Neural progenitor cell (in vitro differentiated cells): ENCODE data around the gene RBM15B. TPM values are rescaled to one million over a fixed set of nuclear protein-coding genes. Genes with fewer than 3 reads are reported as not detected.

ENCODE experiments used
- DNase-seq: peaks from one replicate; pipeline ENCODE4 v3.0.0-alpha.2; 2016; ENCODE audit warnings: low spot score
- H2AFZ ChIP-seq: fragments of 200-600 bp; sonication (generic); replicated peaks from 2 replicates; pipeline ENCODE4 v1.6.1; 2016; ENCODE audit warnings: antibody characterized with exemption
- H3F3A ChIP-seq: fragments of 200-600 bp; sonication (generic); 2 replicates; pipeline ENCODE4 v1.6.1; 2016; ENCODE audit warnings: antibody characterized with exemption, low read depth
- H3K27ac ChIP-seq: fragments of 200-600 bp; sonication (generic); 2 replicates; pipeline ENCODE4 v1.5.1; 2016; ENCODE audit warnings: mild to moderate bottlenecking
- H3K27me3 ChIP-seq: fragments of 200-600 bp; sonication (generic); 2 replicates; pipeline ENCODE4 v1.6.1; 2016; ENCODE audit warnings: mild to moderate bottlenecking, moderate library complexity
- H3K36me3 ChIP-seq: fragments of 200-600 bp; sonication (generic); 2 replicates; pipeline ENCODE4 v1.5.1; 2016
- H3K4me1 ChIP-seq: fragments of 200-600 bp; sonication (generic); 2 replicates; pipeline ENCODE4 v1.6.1; 2016; ENCODE audit warnings: mixed run types
- H3K4me2 ChIP-seq: fragments of 200-600 bp; sonication (generic); 2 replicates; pipeline ENCODE4 v1.6.1; 2016
- H3K4me3 ChIP-seq: fragments of 200-600 bp; sonication (generic); 2 replicates; pipeline ENCODE4 v1.5.1; 2016
- H3K79me2 ChIP-seq: fragments of 200-600 bp; sonication (generic); 2 replicates; pipeline ENCODE4 v1.6.1; 2016; ENCODE audit warnings: low read depth
- H3K9ac ChIP-seq: fragments of 200-600 bp; sonication (generic); 2 replicates; pipeline ENCODE4 v1.6.1; 2016
- H3K9me3 ChIP-seq: fragments of 200-600 bp; sonication (generic); 2 replicates; pipeline ENCODE4 v1.5.1; 2016; ENCODE audit warnings: low read depth
- H4K20me1 ChIP-seq: fragments of 200-600 bp; sonication (generic); 2 replicates; pipeline ENCODE4 v1.6.1; 2016; ENCODE audit warnings: low read depth
- H3K27ac Mint-ChIP-seq: 3 replicates; pipeline ENCODE4 v1.8.0; 2021; ENCODE audit warnings: mixed read lengths
- H3K27me3 Mint-ChIP-seq: 2 replicates; pipeline ENCODE4 v1.8.0; 2022; ENCODE audit warnings: low read depth, mild to moderate bottlenecking, inconsistent platforms, moderate library complexity, mixed read lengths; ENCODE audit not compliant: insufficient read depth
- H3K36me3 Mint-ChIP-seq: 3 replicates; pipeline ENCODE4 v1.8.0; 2021; ENCODE audit warnings: mixed read lengths
- H3K4me1 Mint-ChIP-seq: 3 replicates; pipeline ENCODE4 v1.8.0; 2021; ENCODE audit warnings: mixed read lengths
- H3K4me3 Mint-ChIP-seq: 3 replicates; pipeline ENCODE4 v1.8.0; 2021; ENCODE audit warnings: mild to moderate bottlenecking, moderate library complexity, mixed read lengths
- H3K9me3 Mint-ChIP-seq: 3 replicates; pipeline ENCODE4 v1.8.0; 2020; ENCODE audit warnings: mixed read lengths
- CTCF ChIP-seq: fragments of 200-600 bp; sonication (generic); IDR thresholded peaks from 2 replicates; pipeline ENCODE4 v1.5.1; 2017; ENCODE audit warnings: antibody characterized with exemption, mild to moderate bottlenecking
- EZH2 ChIP-seq: fragments of 200-600 bp; sonication (generic); IDR thresholded peaks from 2 replicates; pipeline ENCODE4 v1.6.1; 2017; ENCODE audit warnings: antibody characterized with exemption, mild to moderate bottlenecking, moderate library complexity
- EZH2phosphoT487 ChIP-seq: fragments of 200-600 bp; sonication (generic); IDR thresholded peaks from 2 replicates; pipeline ENCODE4 v1.6.1; 2017; ENCODE audit warnings: antibody characterized with exemption
- total RNA-seq: library from RNA; depleted of rRNA; stranded (reverse); fragments of >200 nt; gene quantifications from 2 replicates; pipeline ENCODE4 v1.2.3, GENCODE V29; 2015; ENCODE audit warnings: low replicate concordance

The RBM15B gene
- total RNA-seq, 1 donor from 2014 or later: 28.1 TPM

DNA sequence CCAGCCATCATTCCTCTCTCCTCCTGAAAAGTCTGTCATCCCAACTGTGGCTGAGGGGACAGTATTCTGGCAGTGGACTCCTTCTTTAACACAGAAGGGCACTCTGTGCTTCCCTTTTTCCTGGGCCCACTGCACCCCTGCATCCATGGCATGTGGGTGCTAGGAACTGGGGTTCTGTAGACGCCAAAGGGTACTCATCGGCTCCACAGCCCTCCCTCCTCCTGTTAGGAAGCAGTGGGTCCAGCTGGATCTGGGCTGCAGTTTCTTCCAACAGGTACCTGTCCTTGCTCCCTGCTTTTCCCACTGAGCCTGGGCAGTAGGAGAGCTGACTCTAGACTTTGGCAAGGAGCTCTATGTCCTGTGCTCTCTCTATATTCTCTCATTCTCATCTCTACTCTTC is 12.4 kb upstream of the RBM15B start:
- H3K27ac ChIP-seq: no peak overlapping the region
- H3K4me2 ChIP-seq: no peak overlapping the region
- peaks cover 2% of the 10 kb centered on the region for H3F3A ChIP-seq
- H4K20me1 ChIP-seq: no peaks in the 10 kb centered on the region
- H3K9ac ChIP-seq: no peak overlapping the region
- DNase-seq: no peak
- Mint-ChIP-seq H3K36me3 (peaks cover 3% of the 10 kb centered on the region), H3K4me1 (peaks cover 5% of the 10 kb centered on the region), H3K27me3 (peaks cover 7% of the 10 kb centered on the region), H3K9me3 (no peaks in the 10 kb centered on the region), H3K27ac (no peak overlapping the region), H3K4me3 (no peak overlapping the region)
- H3K4me3 ChIP-seq: no peak overlapping the region
- no peaks in the 10 kb centered on the region for H3K9me3 ChIP-seq
- H3K79me2 ChIP-seq: peaks cover 9% of the 10 kb centered on the region
- H2AFZ ChIP-seq: no peak overlapping the region
- H3K4me1 ChIP-seq: peaks cover 5% of the 10 kb centered on the region
- H3K36me3 ChIP-seq: no peaks in the 10 kb centered on the region
- no peak for TF ChIP-seq CTCF
- H3K27me3 ChIP-seq: no peaks in the 10 kb centered on the region

GRCh38 chr3:51379301-51379700 is 11.8 kb upstream of the RBM15B start:
- Mint-ChIP-seq H3K4me3 (no peak overlapping the region), H3K27me3 (peaks cover 7% of the 10 kb centered on the region), H3K9me3 (no peaks in the 10 kb centered on the region), H3K4me1 (peaks cover 9% of the 10 kb centered on the region), H3K27ac (no peak overlapping the region), H3K36me3 (peaks cover 3% of the 10 kb centered on the region)
- DNase-seq: no peak
- TF ChIP-seq EZH2phosphoT487: no peak
- no peak for TF ChIP-seq CTCF
- TF ChIP-seq EZH2: no peak
- H3K27me3 ChIP-seq: no peaks in the 10 kb centered on the region
- no peak overlapping the region for H3K4me3 ChIP-seq
- H3K4me1 ChIP-seq: peaks cover 9% of the 10 kb centered on the region
- H3K27ac ChIP-seq: no peak overlapping the region
- no peak overlapping the region for H3K4me2 ChIP-seq
- H3F3A ChIP-seq: peaks cover 8% of the 10 kb centered on the region
- H3K79me2 ChIP-seq: peaks cover 15% of the 10 kb centered on the region
- no peak overlapping the region for H3K9ac ChIP-seq
- H4K20me1 ChIP-seq: no peaks in the 10 kb centered on the region
- H3K36me3 ChIP-seq: no peaks in the 10 kb centered on the region
- no peak overlapping the region for H2AFZ ChIP-seq
- H3K9me3 ChIP-seq: no peaks in the 10 kb centered on the region

- H3K36me3 ChIP-seq: no peaks in the 10 kb centered on the region
- Mint-ChIP-seq H3K27ac (no peak overlapping the region), H3K27me3 (peaks cover 7% of the 10 kb centered on the region)
These were observed 11.2 kb upstream of the RBM15B start for GRCh38 chr3:51379746-51380455.

More at GRCh38 chr3:51379746-51380455, 11.2 kb upstream of the RBM15B start:
- Mint-ChIP-seq H3K9me3 (no peaks in the 10 kb centered on the region), H3K36me3 (peaks cover 3% of the 10 kb centered on the region), H3K4me3 (no peak overlapping the region), H3K4me1 (peaks cover 9% of the 10 kb centered on the region)
- no peak overlapping the region for H2AFZ ChIP-seq
- no peaks in the 10 kb centered on the region for H4K20me1 ChIP-seq
- no peak for DNase-seq
- H3K79me2 ChIP-seq: peaks cover 17% of the 10 kb centered on the region
- no peak overlapping the region for H3K4me2 ChIP-seq
- H3F3A ChIP-seq: peaks cover 13% of the 10 kb centered on the region
- no peak overlapping the region for H3K9ac ChIP-seq
- H3K4me1 ChIP-seq: peaks cover 9% of the 10 kb centered on the region
- no peak overlapping the region for H3K4me3 ChIP-seq
- no peak for TF ChIP-seq EZH2
- no peak for TF ChIP-seq EZH2phosphoT487
- no peak for TF ChIP-seq CTCF
- H3K27me3 ChIP-seq: no peaks in the 10 kb centered on the region
- no peaks in the 10 kb centered on the region for H3K9me3 ChIP-seq
- H3K27ac ChIP-seq: no peak overlapping the region
